GF-D8 (cell line): ENCODE results near the gene GLIPR1L2.
A peak's percentile ranks its signal among the peaks of the same experiment; 100 is the strongest.
"Not testable (repeated sequence)": the region's sequence is repeated elsewhere in the genome, so short reads cannot be mapped to it uniquely, and the experiment has no call there.

Experiments
- DNase-seq: peaks from one replicate; lab custom pipeline; 2025; lab: John Stamatoyannopoulos, UW

The GLIPR1L2 gene

DNA sequence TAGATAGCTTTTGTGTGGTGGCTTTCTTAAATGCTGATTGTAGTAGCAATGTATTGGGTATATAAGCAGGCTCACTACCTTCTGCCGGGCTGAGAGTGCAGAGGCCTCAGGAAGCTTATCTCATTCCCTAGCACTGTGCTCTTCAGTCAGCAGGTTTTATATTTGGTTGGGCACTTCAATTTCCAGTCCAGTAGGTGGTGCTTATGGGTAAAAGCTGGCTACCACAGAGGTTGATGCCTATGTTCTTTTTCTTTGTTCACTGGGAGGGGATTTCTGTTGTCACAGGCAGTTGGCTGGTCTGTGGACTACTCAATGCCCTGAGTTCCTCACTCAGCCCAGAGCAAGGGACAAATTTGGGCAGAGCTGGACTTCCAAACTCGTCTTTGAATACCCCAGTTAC is 46.7 kb downstream of the GLIPR1L2 start:
- DNase-seq: no peak

GRCh38 chr12:75438059-75438754 is 47.3 kb downstream of the GLIPR1L2 start:
- no peak for DNase-seq

GRCh38 chr12:75439048-75439447 is 48.2 kb downstream of the GLIPR1L2 start:
- no peak for DNase-seq

DNA sequence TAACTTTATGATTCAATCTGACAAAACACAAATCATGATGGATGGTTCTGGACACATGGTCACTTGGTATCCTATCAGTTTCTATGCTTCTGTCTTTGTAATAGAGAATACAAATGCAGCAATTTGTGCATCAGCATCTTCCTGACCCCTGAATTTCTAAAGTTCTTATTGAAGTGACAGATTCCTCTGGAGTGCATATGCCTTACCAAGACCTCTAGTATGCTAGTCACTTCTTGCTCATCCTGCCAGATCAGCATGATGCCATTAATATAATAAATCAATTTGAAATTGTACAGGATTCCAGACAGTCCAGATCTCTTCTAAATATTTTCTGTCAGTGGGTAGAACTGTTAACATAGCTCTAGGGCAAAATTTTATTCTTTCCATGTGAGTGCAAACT is 49.0 kb downstream of the GLIPR1L2 start:
- DNase-seq: no peak

DNA sequence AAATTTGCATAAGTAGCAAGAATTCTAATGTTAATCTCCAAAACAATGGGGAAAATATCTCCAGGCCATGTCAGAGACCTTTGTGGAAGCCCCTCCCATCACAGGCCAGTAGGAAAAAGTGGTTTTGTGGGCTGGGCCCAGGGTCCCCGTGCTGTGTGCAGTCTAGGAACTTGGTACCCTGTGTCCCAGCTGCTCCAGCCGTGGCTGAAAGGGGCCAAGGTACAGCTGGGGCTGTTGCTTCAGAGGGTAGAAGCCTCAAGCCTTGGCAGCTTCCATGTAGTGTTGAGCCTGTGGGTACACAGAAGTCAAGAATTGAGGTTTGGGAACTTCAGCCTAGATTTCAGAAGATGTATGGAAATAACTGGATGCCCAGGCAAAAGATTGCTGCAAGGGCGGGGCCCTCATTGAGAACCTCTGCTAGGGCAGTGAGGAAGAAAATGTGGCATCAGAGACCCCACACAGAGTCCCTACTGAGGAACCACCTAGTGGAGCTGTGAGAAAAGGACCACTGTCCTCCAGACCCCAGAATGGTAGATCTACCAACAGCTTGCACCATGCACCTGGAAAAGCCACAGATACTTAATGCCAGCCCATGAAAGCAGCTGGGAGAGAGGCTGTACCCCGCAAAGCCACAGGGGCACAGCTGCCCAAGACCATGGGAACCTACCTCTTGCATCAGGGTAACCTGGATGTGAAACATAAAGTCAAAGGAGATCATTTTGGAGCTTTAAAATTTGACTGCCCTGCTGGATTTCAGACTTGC is 51.0 kb downstream of the GLIPR1L2 start:
- DNase-seq: not testable (repeated sequence)

- DNase-seq: not testable (repeated sequence)
These were observed 51.6 kb downstream of the GLIPR1L2 start for GRCh38 chr12:75442454-75442853.

GRCh38 chr12:75443709-75444108 is 52.8 kb downstream of the GLIPR1L2 start:
- no peak for DNase-seq

DNA sequence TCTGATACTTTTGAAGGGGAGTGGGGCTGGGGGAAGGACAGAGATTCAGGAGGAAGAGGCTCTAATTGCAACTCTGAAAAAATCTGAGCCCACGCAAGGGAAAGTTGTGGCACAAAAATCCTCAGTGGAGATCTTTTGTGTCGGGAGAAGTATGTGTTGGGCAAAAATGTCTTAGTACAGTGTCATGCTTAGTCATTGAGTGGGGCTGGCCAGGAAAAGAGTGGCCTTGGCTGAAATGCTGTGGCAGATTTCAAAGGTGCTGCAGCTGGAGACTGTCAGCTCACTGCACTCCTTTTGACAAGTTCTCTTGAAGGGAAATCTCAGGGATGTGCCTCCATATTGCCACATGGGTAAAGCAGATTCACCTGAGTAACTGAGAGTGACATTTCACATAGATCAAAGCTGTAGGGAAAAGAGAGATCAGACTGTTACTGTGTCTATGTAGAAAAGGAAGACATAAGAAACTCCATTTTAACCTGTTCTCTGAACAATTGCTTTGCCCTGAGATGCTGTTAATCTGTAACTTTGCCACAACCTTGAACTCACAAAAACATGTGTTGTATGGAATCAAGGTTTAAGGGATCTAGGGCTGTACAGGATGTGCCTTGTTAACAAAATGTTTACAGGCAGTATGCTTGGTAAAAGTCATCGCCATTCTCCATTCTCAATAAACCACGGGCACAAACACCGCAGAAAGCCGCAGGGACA is 53.7 kb downstream of the GLIPR1L2 start:
- DNase-seq: no peak

GRCh38 chr12:75445137-75445507 is 54.2 kb downstream of the GLIPR1L2 start:
- not testable (repeated sequence) for DNase-seq

DNA sequence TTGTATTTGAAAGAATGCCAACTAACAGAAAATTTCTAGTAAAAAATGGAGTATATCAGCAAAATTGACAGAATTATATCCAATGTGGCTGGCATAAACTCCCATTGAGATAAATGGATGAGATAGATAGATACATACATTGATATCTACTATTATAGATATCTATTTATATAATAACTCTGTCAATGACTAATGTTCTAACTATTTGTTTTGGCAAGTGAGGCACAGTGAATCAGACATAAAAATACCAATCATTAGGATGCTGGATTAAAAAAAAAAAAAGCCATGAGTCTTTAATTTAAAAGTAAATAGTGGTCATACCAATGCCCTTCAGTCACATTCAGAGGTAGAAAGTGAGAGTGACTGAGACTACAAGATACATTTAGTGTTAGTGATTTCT is 56.0 kb downstream of the GLIPR1L2 start:
- DNase-seq: no peak

GRCh38 chr12:75447691-75448393 is 57.0 kb downstream of the GLIPR1L2 start:
- no peak for DNase-seq

- no peak for DNase-seq
These were observed 61.9 kb downstream of the GLIPR1L2 start for GRCh38 chr12:75452675-75453330.

DNA sequence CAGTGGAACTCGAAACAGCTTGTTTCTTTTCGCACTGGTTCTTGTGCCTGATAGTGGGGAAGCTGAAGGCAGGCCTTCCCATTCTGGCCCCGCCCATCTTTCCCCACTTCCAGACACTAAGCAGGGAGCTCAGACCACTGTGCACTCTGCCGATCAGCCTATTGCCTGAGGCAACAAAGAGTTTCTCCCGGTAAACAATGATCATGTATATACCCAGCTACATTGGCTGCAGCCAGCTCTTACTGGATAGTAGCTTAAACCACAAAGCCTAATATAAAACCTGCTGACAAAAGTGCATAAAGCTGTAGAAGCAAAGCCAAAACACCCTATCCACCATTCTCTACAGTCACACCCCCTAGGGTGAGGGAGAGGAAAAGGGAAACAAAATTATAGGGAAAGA is 65.0 kb downstream of the GLIPR1L2 start:
- DNase-seq: no peak

- no peak for DNase-seq
These were observed 66.3 kb downstream of the GLIPR1L2 start for GRCh38 chr12:75457191-75457590.

- not testable (repeated sequence) for DNase-seq
These were observed 67.0 kb downstream of the GLIPR1L2 start for GRCh38 chr12:75457866-75458265.

- no peak for DNase-seq
These were observed 68.9 kb downstream of the GLIPR1L2 start for GRCh38 chr12:75459755-75460154.

DNA sequence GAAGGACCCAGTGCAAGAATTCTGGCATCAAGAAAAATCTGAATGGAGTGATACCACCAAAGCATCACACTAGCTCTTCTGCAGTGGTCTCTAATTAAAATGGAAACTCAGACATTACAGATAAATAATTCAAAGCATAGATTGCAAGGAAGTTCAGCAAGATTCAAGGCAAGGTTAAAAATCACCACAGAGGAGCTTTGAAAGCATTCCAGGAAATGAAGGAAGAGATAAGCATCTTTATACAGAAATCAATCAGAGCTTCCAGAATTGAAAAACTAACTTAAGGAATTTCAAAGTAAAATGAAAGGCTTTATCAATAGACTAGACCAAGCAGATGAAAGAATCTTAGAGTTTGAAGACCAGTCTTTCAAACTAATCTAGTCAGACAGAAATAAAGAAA is 69.3 kb downstream of the GLIPR1L2 start:
- DNase-seq: no peak

GRCh38 chr12:75471902-75472890 is 81.3 kb downstream of the GLIPR1L2 start:
- DNase-seq: peak; percentile 69

DNA sequence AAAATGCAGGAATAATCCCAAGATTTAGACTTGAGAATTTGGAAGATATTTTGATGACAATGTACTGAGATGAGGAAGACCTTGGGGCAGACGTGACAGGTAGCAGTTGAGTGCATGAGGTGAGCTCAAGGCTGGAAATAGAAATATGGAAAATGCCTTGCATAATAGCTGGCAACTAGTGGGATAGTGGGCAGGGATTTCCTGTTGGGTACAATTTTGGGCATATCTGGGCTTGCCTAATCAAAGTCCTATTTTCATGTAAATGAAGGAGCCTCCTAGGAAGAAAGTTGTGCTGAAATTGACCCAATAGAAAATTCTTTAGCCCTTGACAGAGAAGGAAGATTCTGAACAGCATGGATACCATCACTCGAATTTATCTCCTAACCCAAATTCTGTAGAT is 83.2 kb downstream of the GLIPR1L2 start:
- no peak for DNase-seq

- no peak for DNase-seq
These were observed 85.2 kb downstream of the GLIPR1L2 start for GRCh38 chr12:75476071-75476470.

- DNase-seq: no peak
These were observed 86.2 kb downstream of the GLIPR1L2 start for GRCh38 chr12:75477137-75477536.
